PC-3 (cell line): Measurements from ENCODE around the gene BBOX1.

ENCODE experiments used
- EZH2 ChIP-seq: fragments of 300-600 bp; sonication (generic); IDR thresholded peaks from one replicate; pipeline ENCODE4 v1.6.1; 2017; ENCODE audit warnings: antibody characterized with exemption, mild to moderate bottlenecking, low read length; ENCODE audit not compliant: unreplicated experiment
- EZH2phosphoT487 ChIP-seq: fragments of 300-600 bp; sonication (generic); IDR thresholded peaks from 2 replicates; pipeline ENCODE4 v1.6.1; 2018; ENCODE audit warnings: mild to moderate bottlenecking, antibody characterized with exemption, low read length, borderline replicate concordance
- TF ChIP-seq, protein P1 (sequence below): fragments of 300-600 bp; sonication (generic); conservative IDR thresholded peaks from 2 replicates; pipeline ENCODE4 v1.5.1; 2017; ENCODE audit warnings: antibody characterized with exemption, low read depth, mild to moderate bottlenecking, low read length

DNA sequence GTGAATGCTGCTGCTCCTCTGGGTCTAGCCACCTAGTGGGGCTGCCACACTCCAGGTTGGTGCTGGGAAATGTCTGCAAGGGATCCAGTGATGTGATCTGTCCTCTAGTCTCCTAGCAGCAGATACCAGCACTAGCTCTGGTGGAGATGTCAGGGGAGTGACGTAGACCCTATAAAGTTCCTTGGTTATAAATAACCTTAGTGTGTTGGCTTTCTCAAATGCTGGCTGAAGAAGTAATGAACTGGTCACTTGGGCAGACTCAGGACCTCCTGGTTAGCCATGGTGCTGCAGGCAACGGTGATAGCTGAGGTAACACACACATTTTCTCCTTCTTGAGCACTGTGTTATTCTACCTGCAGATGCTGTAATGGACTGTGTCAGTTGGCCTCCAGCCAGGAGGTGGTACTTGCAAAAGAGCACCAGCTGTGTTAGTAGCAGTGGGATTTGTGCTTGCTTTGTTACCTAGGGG, 35.5 kb downstream of the BBOX1 start:
- TF ChIP-seq EZH2 = no peak
- TF ChIP-seq, protein P1, sequence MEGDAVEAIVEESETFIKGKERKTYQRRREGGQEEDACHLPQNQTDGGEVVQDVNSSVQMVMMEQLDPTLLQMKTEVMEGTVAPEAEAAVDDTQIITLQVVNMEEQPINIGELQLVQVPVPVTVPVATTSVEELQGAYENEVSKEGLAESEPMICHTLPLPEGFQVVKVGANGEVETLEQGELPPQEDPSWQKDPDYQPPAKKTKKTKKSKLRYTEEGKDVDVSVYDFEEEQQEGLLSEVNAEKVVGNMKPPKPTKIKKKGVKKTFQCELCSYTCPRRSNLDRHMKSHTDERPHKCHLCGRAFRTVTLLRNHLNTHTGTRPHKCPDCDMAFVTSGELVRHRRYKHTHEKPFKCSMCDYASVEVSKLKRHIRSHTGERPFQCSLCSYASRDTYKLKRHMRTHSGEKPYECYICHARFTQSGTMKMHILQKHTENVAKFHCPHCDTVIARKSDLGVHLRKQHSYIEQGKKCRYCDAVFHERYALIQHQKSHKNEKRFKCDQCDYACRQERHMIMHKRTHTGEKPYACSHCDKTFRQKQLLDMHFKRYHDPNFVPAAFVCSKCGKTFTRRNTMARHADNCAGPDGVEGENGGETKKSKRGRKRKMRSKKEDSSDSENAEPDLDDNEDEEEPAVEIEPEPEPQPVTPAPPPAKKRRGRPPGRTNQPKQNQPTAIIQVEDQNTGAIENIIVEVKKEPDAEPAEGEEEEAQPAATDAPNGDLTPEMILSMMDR = no peak
- no peak for TF ChIP-seq EZH2phosphoT487
